NCI-H446 treated with DMSO at 0.1 percent for 48 hours (cell line): ENCODE measurements around the gene RNU2-63P.
"Not testable (repeated sequence)": the region's sequence is repeated elsewhere in the genome, so short reads cannot be mapped to it uniquely, and the experiment has no call there.

Source experiments
- DNase-seq: peaks from one replicate; lab custom pipeline; 2025; lab: John Stamatoyannopoulos, UW

RNU2-63P gene

GRCh38 chr2:87981182-87981581, 35.2 kb downstream of the RNU2-63P start:
- DNase-seq: not testable (repeated sequence)

- not testable (repeated sequence) for DNase-seq
These were observed 44.0 kb downstream of the RNU2-63P start for GRCh38 chr2:87972385-87972784.
